Astrocyte (in vitro differentiated cells and primary cell): ENCODE measurements around the gene C10orf67. TPM values are rescaled to one million over a fixed set of nuclear protein-coding genes. Genes with fewer than 3 reads are reported as not detected.

ENCODE experiments used
- DNase-seq: peaks from one replicate; pipeline ENCODE4 v3.0.0-alpha.2; 2010; ENCODE audit warnings: low read depth
- FAIRE-seq: peaks from 2 replicates; lab custom pipeline; 2011; peaks lifted over from hg19 to GRCh38; lab: Jason Lieb, UNC
- H2AFZ ChIP-seq: 2 replicates; pipeline ENCODE4 v1.6.0; 2012; ENCODE audit warnings: low read depth, low read length, inconsistent platforms
- H3K27ac ChIP-seq: 2 replicates; pipeline ENCODE4 v1.5.1; 2011; ENCODE audit warnings: low read depth, low read length, inconsistent platforms
- H3K27me3 ChIP-seq: 2 replicates; pipeline ENCODE4 v1.6.0; 2011; ENCODE audit warnings: low read length, inconsistent platforms; ENCODE audit not compliant: insufficient read depth
- H3K36me3 ChIP-seq: 2 replicates; pipeline ENCODE4 v1.5.1; 2011; ENCODE audit warnings: low read length, inconsistent platforms; ENCODE audit not compliant: insufficient read depth
- H3K4me1 ChIP-seq: 2 replicates; pipeline ENCODE4 v1.5.1; 2011; ENCODE audit warnings: low read length, inconsistent platforms; ENCODE audit not compliant: insufficient read depth
- H3K4me2 ChIP-seq: 2 replicates; pipeline ENCODE4 v1.6.0; 2012; ENCODE audit warnings: low read length, inconsistent platforms
- H3K4me3 ChIP-seq: 2 replicates; pipeline ENCODE4 v1.5.1; 2011; ENCODE audit warnings: low read depth, mild to moderate bottlenecking, low read length, inconsistent platforms; ENCODE audit not compliant: insufficient read depth
- H3K79me2 ChIP-seq: 2 replicates; pipeline ENCODE4 v1.6.0; 2012; ENCODE audit warnings: mild to moderate bottlenecking, low read length, inconsistent platforms; ENCODE audit not compliant: insufficient read depth
- H3K9ac ChIP-seq: 2 replicates; pipeline ENCODE4 v1.6.0; 2012; ENCODE audit warnings: mild to moderate bottlenecking, low read length, inconsistent platforms
- H3K9me3 ChIP-seq: 2 replicates; pipeline ENCODE4 v1.5.1; 2012; ENCODE audit warnings: low read depth, mild to moderate bottlenecking, low read length, inconsistent platforms; ENCODE audit not compliant: insufficient read depth
- H4K20me1 ChIP-seq: 2 replicates; pipeline ENCODE4 v1.6.0; 2012; ENCODE audit warnings: low read length, inconsistent platforms; ENCODE audit not compliant: insufficient read depth
- H3K27ac Mint-ChIP-seq: one replicate; pipeline ENCODE4 v1.8.0; 2021; ENCODE audit warnings: mild to moderate bottlenecking, mixed read lengths; ENCODE audit not compliant: unreplicated experiment
- H3K27me3 Mint-ChIP-seq: one replicate; pipeline ENCODE4 v1.8.0; 2021; ENCODE audit warnings: low read depth, mixed read lengths; ENCODE audit not compliant: unreplicated experiment
- H3K36me3 Mint-ChIP-seq: one replicate; pipeline ENCODE4 v1.8.0; 2021; ENCODE audit warnings: low read depth, mixed read lengths; ENCODE audit not compliant: unreplicated experiment
- H3K4me1 Mint-ChIP-seq: one replicate; pipeline ENCODE4 v1.8.0; 2021; ENCODE audit warnings: low read depth, mixed read lengths; ENCODE audit not compliant: unreplicated experiment
- H3K4me3 Mint-ChIP-seq: one replicate; pipeline ENCODE4 v1.8.0; 2021; ENCODE audit warnings: mild to moderate bottlenecking, moderate library complexity, mixed read lengths; ENCODE audit not compliant: unreplicated experiment
- H3K9me3 Mint-ChIP-seq: one replicate; pipeline ENCODE4 v1.8.0; 2021; ENCODE audit warnings: mild to moderate bottlenecking, mixed read lengths; ENCODE audit not compliant: unreplicated experiment
- CTCF ChIP-seq: IDR thresholded peaks from 2 replicates; pipeline ENCODE4 v1.5.1; 2011; ENCODE audit warnings: low read depth, mild to moderate bottlenecking, inconsistent platforms, low read length, moderate library complexity; ENCODE audit not compliant: insufficient read depth
- EZH2 ChIP-seq: IDR thresholded peaks from 2 replicates; pipeline ENCODE4 v1.6.1; 2012; ENCODE audit warnings: mild to moderate bottlenecking, low read length, inconsistent platforms; ENCODE audit not compliant: insufficient read depth
- total RNA-seq: library from RNA; stranded (reverse); gene quantifications from 2 replicates; pipeline ENCODE4 v1.2.1, GENCODE V29; 2021

C10orf67 gene
- total RNA-seq, 1 donor from 2014 or later: 0.27 TPM

DNA sequence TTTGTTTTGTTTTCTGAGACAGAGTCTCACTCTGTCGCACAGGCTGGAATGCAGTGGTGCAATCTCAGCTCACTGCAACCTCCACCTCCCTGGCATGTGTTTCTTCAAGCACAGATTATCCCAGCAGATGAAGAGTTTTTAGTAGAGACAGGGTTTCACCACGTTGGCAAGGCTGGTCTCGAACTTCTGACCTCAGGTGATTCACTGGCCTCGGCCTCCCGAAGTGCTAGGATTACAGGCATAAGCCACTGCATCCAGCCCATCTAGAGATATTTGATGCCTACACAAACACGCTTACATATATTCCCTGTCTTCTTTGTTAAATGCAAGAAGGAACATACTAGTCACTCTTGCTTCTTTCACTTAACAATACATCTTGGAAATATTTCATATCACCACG is 158.4 kb downstream of the C10orf67 start:
- no peak overlapping the region for H3K9ac ChIP-seq
- Mint-ChIP-seq H3K36me3 (no peaks in the 10 kb centered on the region), H3K27ac (no peak overlapping the region), H3K27me3 (peaks cover 82% of the 10 kb centered on the region), H3K4me1 (no peaks in the 10 kb centered on the region), H3K9me3 (peaks cover 5% of the 10 kb centered on the region), H3K4me3 (no peak overlapping the region)
- H3K4me1 ChIP-seq: no peaks in the 10 kb centered on the region
- no peak overlapping the region for H2AFZ ChIP-seq
- no peak overlapping the region for H3K4me2 ChIP-seq
- H3K79me2 ChIP-seq: no peaks in the 10 kb centered on the region
- DNase-seq (no peak), FAIRE-seq (no peak)
- H3K27ac ChIP-seq: no peak overlapping the region
- H3K4me3 ChIP-seq: no peak overlapping the region
- TF ChIP-seq EZH2 (no peak), CTCF (no peak)
- peaks cover 12% of the 10 kb centered on the region for H3K27me3 ChIP-seq
- H4K20me1 ChIP-seq: no peaks in the 10 kb centered on the region
- H3K36me3 ChIP-seq: no peaks in the 10 kb centered on the region
- no peaks in the 10 kb centered on the region for H3K9me3 ChIP-seq

- FAIRE-seq (no peak), DNase-seq (no peak)
- Histone ChIP-seq H3K9ac (no peak overlapping the region), H4K20me1 (no peaks in the 10 kb centered on the region), H3K4me1 (no peaks in the 10 kb centered on the region), H3K79me2 (no peaks in the 10 kb centered on the region), H2AFZ (no peak overlapping the region), H3K4me3 (no peak overlapping the region), H3K4me2 (no peak overlapping the region), H3K27ac (no peak overlapping the region), H3K27me3 (peaks cover 51% of the 10 kb centered on the region), H3K9me3 (no peaks in the 10 kb centered on the region), H3K36me3 (no peaks in the 10 kb centered on the region)
- TF ChIP-seq CTCF: no peak
- no peak for TF ChIP-seq EZH2
- H3K27ac Mint-ChIP-seq: no peak overlapping the region
- H3K9me3 Mint-ChIP-seq: peaks cover 4% of the 10 kb centered on the region
- H3K36me3 Mint-ChIP-seq: no peaks in the 10 kb centered on the region
- no peaks in the 10 kb centered on the region for H3K4me1 Mint-ChIP-seq
- H3K27me3 Mint-ChIP-seq: peaks cover 84% of the 10 kb centered on the region
- no peak overlapping the region for H3K4me3 Mint-ChIP-seq
Measured at GRCh38 chr10:23174977-23175512, 169.6 kb downstream of the C10orf67 start.

DNA sequence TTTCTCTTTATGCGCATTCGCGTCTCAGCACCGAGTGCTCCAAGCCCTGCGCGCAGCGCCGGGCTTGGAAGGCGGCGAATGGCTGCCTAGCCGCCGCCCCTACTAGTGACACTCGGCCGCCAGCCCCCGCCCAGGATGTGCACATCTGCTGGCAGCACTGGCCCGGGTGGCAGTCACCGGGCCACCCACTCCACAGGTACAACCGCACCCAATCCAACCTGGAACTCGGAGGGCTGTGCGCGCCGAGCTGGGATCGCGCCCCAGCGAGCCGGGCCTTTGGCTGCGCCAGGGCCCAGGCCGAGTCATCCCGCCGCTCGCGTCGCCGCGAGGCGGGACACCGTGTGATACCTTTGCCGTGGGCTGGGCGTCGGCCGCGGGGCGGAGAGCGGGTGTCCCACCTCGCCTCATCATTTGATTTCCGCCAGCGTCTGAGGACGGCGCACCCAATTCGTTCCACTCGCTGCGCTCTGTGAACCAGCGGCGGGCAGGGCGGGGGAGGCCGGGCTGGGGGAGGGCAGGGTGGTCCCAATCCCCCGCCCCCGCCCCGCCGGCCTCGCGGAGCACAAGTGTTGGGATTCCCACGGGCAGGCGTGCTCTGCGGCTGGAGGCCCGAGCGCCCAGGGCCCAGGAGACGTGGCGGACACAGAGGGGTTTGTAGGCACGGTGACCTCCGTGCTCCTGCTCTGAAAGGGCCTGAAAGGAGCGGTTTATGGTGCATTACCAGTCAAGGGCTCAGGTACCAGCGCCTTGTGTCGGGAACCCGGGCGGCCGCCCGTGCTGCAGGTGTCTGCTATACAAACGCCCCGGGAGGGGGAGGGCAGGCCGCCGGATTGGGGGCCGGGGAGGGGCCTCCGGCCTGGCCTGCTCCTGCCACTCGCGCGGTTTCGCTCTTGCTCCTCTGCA is 170.3 kb downstream of the C10orf67 start:
- Histone ChIP-seq H3K4me2 (no peak overlapping the region), H3K4me3 (no peak overlapping the region), H3K36me3 (no peaks in the 10 kb centered on the region), H3K9ac (no peak overlapping the region), H3K79me2 (no peaks in the 10 kb centered on the region), H3K27me3 (peaks cover 51% of the 10 kb centered on the region), H4K20me1 (no peaks in the 10 kb centered on the region), H3K4me1 (no peaks in the 10 kb centered on the region), H3K27ac (no peak overlapping the region), H2AFZ (no peak overlapping the region), H3K9me3 (no peaks in the 10 kb centered on the region)
- DNase-seq (no peak), FAIRE-seq (no peak)
- Mint-ChIP-seq H3K4me1 (no peaks in the 10 kb centered on the region), H3K4me3 (no peak overlapping the region), H3K9me3 (peaks cover 4% of the 10 kb centered on the region), H3K27ac (no peak overlapping the region), H3K36me3 (no peaks in the 10 kb centered on the region), H3K27me3 (peaks cover 84% of the 10 kb centered on the region)
- TF ChIP-seq CTCF: no peak
- TF ChIP-seq EZH2: no peak
